ENCODE measurements around the gene DSC2. TPM values are rescaled to one million over a fixed set of nuclear protein-coding genes. Genes with fewer than 3 reads are reported as not detected.

The DSC2 gene
- total RNA-seq, 1 experiment from 2014 or later = 2.7 TPM

DNA sequence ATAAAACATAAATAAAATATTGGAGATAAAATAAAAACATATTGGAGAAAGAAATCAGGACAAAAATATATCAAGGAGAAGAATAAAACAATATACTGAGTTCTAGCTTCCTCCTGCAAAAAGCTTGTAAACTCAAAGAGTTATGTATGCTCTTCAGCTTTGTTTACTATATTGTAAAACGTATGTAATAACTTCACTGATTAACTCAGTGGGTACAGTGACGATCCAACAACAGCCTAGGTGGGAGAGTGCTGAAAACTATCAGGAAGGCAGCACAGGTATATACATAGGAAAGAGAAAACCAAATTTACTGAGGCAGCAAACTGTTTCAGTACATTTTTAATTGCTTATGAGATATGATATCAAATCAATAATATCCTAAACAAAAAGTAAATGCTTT lies 8.3 kb downstream of the DSC2 start:
- BruUV-seq (replicated peaks) = no TSS peak
- no peak for DNase-seq (ENCODE audit: low read depth, low spot score)
- CTCF ChIA-PET = no interaction called here
- Histone ChIP-seq H3K4me1 (ENCODE audit: control insufficient read depth, insufficient read depth, low read length) (no peaks in the 10 kb centered on the region), H3K9me3 (ENCODE audit: control insufficient read depth, insufficient read depth, low read depth, low read length) (no peaks in the 10 kb centered on the region), H3K27me3 (ENCODE audit: control insufficient read depth, insufficient read depth, low read length) (no peaks in the 10 kb centered on the region), H3K4me3 (ENCODE audit: low read depth in 2 of 2, low read length in 2 of 2) (no peak overlapping the region), H3K27ac (ENCODE audit: low read length) (no peak overlapping the region), H3K36me3 (ENCODE audit: control insufficient read depth, insufficient read depth, low read length) (no peaks in the 10 kb centered on the region)
- POLR2A ChIA-PET = no interaction called here
- ATAC-seq = no peak
- TF ChIP-seq, protein P1, sequence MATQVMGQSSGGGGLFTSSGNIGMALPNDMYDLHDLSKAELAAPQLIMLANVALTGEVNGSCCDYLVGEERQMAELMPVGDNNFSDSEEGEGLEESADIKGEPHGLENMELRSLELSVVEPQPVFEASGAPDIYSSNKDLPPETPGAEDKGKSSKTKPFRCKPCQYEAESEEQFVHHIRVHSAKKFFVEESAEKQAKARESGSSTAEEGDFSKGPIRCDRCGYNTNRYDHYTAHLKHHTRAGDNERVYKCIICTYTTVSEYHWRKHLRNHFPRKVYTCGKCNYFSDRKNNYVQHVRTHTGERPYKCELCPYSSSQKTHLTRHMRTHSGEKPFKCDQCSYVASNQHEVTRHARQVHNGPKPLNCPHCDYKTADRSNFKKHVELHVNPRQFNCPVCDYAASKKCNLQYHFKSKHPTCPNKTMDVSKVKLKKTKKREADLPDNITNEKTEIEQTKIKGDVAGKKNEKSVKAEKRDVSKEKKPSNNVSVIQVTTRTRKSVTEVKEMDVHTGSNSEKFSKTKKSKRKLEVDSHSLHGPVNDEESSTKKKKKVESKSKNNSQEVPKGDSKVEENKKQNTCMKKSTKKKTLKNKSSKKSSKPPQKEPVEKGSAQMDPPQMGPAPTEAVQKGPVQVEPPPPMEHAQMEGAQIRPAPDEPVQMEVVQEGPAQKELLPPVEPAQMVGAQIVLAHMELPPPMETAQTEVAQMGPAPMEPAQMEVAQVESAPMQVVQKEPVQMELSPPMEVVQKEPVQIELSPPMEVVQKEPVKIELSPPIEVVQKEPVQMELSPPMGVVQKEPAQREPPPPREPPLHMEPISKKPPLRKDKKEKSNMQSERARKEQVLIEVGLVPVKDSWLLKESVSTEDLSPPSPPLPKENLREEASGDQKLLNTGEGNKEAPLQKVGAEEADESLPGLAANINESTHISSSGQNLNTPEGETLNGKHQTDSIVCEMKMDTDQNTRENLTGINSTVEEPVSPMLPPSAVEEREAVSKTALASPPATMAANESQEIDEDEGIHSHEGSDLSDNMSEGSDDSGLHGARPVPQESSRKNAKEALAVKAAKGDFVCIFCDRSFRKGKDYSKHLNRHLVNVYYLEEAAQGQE (IDR thresholded peaks at IDR 0.05; ENCODE audit: insufficient read depth in 1 of 2, low read depth in 2 of 2, low read length in 1 of 2) = no peak
- TF ChIP-seq, protein P2, sequence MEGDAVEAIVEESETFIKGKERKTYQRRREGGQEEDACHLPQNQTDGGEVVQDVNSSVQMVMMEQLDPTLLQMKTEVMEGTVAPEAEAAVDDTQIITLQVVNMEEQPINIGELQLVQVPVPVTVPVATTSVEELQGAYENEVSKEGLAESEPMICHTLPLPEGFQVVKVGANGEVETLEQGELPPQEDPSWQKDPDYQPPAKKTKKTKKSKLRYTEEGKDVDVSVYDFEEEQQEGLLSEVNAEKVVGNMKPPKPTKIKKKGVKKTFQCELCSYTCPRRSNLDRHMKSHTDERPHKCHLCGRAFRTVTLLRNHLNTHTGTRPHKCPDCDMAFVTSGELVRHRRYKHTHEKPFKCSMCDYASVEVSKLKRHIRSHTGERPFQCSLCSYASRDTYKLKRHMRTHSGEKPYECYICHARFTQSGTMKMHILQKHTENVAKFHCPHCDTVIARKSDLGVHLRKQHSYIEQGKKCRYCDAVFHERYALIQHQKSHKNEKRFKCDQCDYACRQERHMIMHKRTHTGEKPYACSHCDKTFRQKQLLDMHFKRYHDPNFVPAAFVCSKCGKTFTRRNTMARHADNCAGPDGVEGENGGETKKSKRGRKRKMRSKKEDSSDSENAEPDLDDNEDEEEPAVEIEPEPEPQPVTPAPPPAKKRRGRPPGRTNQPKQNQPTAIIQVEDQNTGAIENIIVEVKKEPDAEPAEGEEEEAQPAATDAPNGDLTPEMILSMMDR (IDR thresholded peaks at IDR 0.05) = no peak
- no peak for TF ChIP-seq POLR2AphosphoS5 (IDR thresholded peaks at IDR 0.05; ENCODE audit: low read depth, low read length)
- no peak for TF ChIP-seq SIN3A (IDR thresholded peaks at IDR 0.05; ENCODE audit: borderline replicate concordance, insufficient read depth, low read depth, low read length)
- no peak for TF ChIP-seq TCF7L2 (IDR thresholded peaks at IDR 0.05; ENCODE audit: low read depth, low read length)
- in situ Hi-C loops (cut with HindIII; ENCODE audit: low pct_unique_long_range_greater_than_20kb, low sequenced_read_pairs) = no loop called here
- intact Hi-C loops (cut with micrococcal nuclease; ENCODE audit: unreplicated experiment) = no loop called here

DNA sequence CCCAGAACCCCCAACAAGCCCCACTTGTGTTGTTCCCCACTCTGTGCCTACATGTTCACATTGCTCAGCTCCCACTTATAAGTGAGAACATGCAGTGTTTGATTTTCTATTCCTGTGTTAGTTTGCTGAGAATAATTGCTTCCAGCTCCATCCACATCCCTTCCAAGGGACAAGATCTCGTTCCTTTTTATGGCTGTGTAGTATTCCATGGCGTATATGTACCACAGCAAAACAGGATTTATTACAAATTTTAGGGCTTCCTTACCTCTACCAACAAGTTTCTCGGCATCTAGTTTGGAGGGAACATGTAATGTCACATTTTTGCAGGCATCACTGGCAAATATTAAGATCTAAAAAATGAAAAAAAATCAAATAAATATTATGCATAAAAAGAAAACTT lies 8.9 kb downstream of the DSC2 start:
- POLR2A ChIA-PET = no interaction called here
- in situ Hi-C loops (cut with HindIII; ENCODE audit: low pct_unique_long_range_greater_than_20kb, low sequenced_read_pairs) = no loop called here

DNA sequence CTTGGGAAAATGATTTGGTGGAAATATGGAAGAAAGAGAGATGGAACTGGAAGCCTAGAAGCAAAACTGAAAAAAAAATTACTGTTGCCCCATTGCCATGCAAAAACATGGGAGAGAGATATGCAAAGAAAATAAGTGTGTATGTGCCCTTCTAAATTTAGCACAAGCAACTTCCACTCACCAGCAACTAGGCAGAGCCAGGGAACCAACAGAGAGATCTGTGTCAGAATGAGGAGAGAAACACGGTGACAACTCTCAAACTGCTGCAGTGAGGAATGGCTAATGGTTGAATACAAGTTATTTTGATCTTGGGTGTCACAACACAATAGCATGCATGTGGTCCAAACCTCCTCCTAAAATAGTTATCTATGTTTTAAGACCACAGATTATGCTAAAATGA lies 10.9 kb downstream of the DSC2 start:
- no peak for DNase-seq (ENCODE audit: low read depth, low spot score)
- CTCF ChIA-PET = no interaction called here
- ATAC-seq = no peak
- Histone ChIP-seq H3K4me1 (ENCODE audit: control insufficient read depth, insufficient read depth, low read length) (no peaks in the 10 kb centered on the region), H3K27me3 (ENCODE audit: control insufficient read depth, insufficient read depth, low read length) (no peaks in the 10 kb centered on the region), H3K9me3 (ENCODE audit: control insufficient read depth, insufficient read depth, low read depth, low read length) (no peaks in the 10 kb centered on the region), H3K4me3 (ENCODE audit: low read depth in 2 of 2, low read length in 2 of 2) (no peak overlapping the region), H3K36me3 (ENCODE audit: control insufficient read depth, insufficient read depth, low read length) (no peaks in the 10 kb centered on the region), H3K27ac (ENCODE audit: low read length) (no peak overlapping the region)
- TF ChIP-seq, protein P1 (IDR thresholded peaks at IDR 0.05; ENCODE audit: insufficient read depth in 1 of 2, low read depth in 2 of 2, low read length in 1 of 2) = no peak
- no peak for TF ChIP-seq SIN3A (IDR thresholded peaks at IDR 0.05; ENCODE audit: borderline replicate concordance, insufficient read depth, low read depth, low read length)
- TF ChIP-seq, protein P2 (IDR thresholded peaks at IDR 0.05) = no peak
- TF ChIP-seq POLR2AphosphoS5 (IDR thresholded peaks at IDR 0.05; ENCODE audit: low read depth, low read length) = no peak
- no peak for TF ChIP-seq TCF7L2 (IDR thresholded peaks at IDR 0.05; ENCODE audit: low read depth, low read length)
- POLR2A ChIA-PET = no interaction called here
- intact Hi-C loops (cut with micrococcal nuclease; ENCODE audit: unreplicated experiment) = no loop called here
- in situ Hi-C loops (cut with HindIII; ENCODE audit: low pct_unique_long_range_greater_than_20kb, low sequenced_read_pairs) = no loop called here
- no TSS peak for BruUV-seq (replicated peaks)

More for the DNA sequence above, 8.9 kb downstream of the DSC2 start:
- Histone ChIP-seq H3K27me3 (ENCODE audit: control insufficient read depth, insufficient read depth, low read length) (no peaks in the 10 kb centered on the region), H3K4me1 (ENCODE audit: control insufficient read depth, insufficient read depth, low read length) (no peaks in the 10 kb centered on the region), H3K27ac (ENCODE audit: low read length) (no peak overlapping the region), H3K36me3 (ENCODE audit: control insufficient read depth, insufficient read depth, low read length) (no peaks in the 10 kb centered on the region), H3K4me3 (ENCODE audit: low read depth in 2 of 2, low read length in 2 of 2) (no peak overlapping the region), H3K9me3 (ENCODE audit: control insufficient read depth, insufficient read depth, low read depth, low read length) (no peaks in the 10 kb centered on the region)
- BruUV-seq (replicated peaks) = no TSS peak
- CTCF ChIA-PET = no interaction called here
- DNase-seq (ENCODE audit: low read depth, low spot score) = no peak
- no peak for TF ChIP-seq SIN3A (IDR thresholded peaks at IDR 0.05; ENCODE audit: borderline replicate concordance, insufficient read depth, low read depth, low read length)
- no peak for TF ChIP-seq POLR2AphosphoS5 (IDR thresholded peaks at IDR 0.05; ENCODE audit: low read depth, low read length)
- intact Hi-C loops (cut with micrococcal nuclease; ENCODE audit: unreplicated experiment) = no loop called here
- ATAC-seq = no peak
